Ectodermal cell (in vitro differentiated cells): ENCODE data around the gene IL9R.
"Not testable (repeated sequence)": the region's sequence is repeated elsewhere in the genome, so short reads cannot be mapped to it uniquely, and the experiment has no call there.

Experiments
- H3K27ac ChIP-seq: 2 replicates; pipeline ENCODE4 v1.7.0; 2013; ENCODE audit warnings: mild to moderate bottlenecking, low read depth, low read length; ENCODE audit not compliant: insufficient read depth, poor library complexity, severe bottlenecking
- H3K27me3 ChIP-seq: 2 replicates; pipeline ENCODE4 v1.7.0; 2013; ENCODE audit warnings: mild to moderate bottlenecking, low read length; ENCODE audit not compliant: insufficient read depth, control insufficient read depth, poor library complexity, severe bottlenecking
- H3K36me3 ChIP-seq: one replicate; pipeline ENCODE4 v1.7.0; 2013; ENCODE audit warnings: low read length; ENCODE audit not compliant: control insufficient read depth, insufficient read depth
- H3K4me1 ChIP-seq: one replicate; pipeline ENCODE4 v1.7.0; 2013; ENCODE audit warnings: low read length; ENCODE audit not compliant: control insufficient read depth, insufficient read depth
- H3K4me3 ChIP-seq: 2 replicates; pipeline ENCODE4 v1.7.0; 2013; ENCODE audit warnings: low read depth, low read length, control low read depth; ENCODE audit not compliant: insufficient read depth
- H3K9me3 ChIP-seq: 2 replicates; pipeline ENCODE4 v1.7.0; 2013; ENCODE audit warnings: mild to moderate bottlenecking, low read length, moderate library complexity; ENCODE audit not compliant: control insufficient read depth
- WGBS, 2 experiments: methylation state at CpG; one replicate each; pipeline ENCODE4 v1.1.7; 2013; ENCODE audit warnings: missing lambda C conversion rate in 2 of 2; 5-methylcytosine and 5-hydroxymethylcytosine counted together

IL9R gene

DNA sequence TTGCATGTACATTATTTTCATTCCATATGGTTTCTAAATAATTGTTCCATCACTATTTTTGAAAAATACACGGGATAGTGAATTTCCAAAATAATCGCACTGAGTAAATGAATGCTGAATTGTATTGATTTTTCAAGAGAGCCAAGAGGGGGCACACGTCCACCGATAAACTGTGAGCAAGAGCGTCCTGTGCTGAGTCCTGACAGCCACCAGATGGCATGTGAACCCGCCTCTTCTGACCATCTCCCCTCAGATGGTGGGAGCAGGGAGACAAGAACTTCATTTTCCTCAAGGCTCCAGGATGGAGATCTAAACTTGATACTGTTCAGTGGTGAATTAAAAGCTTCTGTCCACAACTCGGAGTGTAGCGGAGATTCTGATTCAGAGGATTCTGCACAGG lies 30.6 kb upstream of the IL9R start:
- no peak overlapping the region for H3K4me3 ChIP-seq
- 56% methylated on average over 8 of the region's 8 CpGs for WGBS, 2 experiments

DNA sequence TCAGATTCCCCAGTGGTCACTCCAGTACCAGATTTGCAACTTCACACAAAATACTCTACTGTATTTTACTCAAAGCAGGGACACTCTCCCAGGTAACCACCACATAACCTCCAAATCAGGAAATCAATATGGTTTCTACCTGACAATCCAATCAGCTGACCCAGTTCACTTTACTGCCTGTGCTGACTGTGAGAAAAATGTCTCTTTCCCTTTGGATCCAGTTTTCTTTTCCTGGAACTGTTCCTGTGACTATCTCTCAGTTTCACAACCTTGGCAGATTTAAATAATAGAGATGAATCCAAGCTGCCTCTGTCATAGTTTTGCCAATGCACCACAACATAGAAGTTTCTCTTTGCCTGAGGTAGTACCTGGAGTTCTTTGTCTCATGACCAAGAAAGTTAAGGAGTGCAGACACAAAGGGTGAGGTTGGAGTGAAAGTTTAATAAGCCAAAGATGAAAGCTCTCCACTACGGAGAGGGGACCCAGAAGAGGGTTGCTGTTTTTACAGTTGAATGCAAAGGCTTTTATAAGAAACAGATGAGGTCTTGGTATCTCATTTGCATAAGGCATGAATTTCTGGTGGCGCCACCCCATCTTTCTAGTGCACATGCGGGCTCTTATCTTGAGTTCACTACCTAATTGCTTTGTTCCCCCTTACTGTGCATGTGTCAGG lies 29.7 kb upstream of the IL9R start:
- H3K27ac ChIP-seq, result no peak overlapping the region
- no peaks in the 10 kb centered on the region for H3K27me3 ChIP-seq
- H3K4me1 ChIP-seq, result no peaks in the 10 kb centered on the region
- H3K36me3 ChIP-seq, result no peaks in the 10 kb centered on the region
- no peak overlapping the region for H3K4me3 ChIP-seq
- WGBS, 2 experiments, result 79 to 87% methylated on average over 3 of the region's 3 CpGs
- H3K9me3 ChIP-seq, result peaks cover 3% of the 10 kb centered on the region

More for the DNA sequence above, 30.6 kb upstream of the IL9R start:
- no peaks in the 10 kb centered on the region for H3K36me3 ChIP-seq
- H3K27ac ChIP-seq, result no peak overlapping the region
- H3K27me3 ChIP-seq, result no peaks in the 10 kb centered on the region
- H3K9me3 ChIP-seq, result peaks cover 3% of the 10 kb centered on the region
- H3K4me1 ChIP-seq, result no peaks in the 10 kb centered on the region

DNA sequence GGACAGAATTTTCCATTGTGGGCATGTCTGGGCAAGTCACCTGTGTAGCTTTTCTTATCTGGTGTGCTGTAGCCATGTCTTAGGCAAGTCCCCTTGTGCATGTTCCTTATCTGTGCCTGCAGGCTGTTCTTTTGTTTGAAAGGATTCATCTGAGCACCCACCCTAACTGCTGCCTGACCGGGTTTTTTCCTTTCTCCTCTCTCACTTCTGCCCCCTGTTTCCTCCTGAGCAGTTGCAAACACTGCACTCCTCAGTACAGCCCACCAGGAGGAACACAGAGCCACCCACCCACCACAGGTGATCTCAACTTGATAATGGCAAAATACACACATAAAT lies 29.2 kb upstream of the IL9R start:
- H3K9me3 ChIP-seq, result peaks cover 3% of the 10 kb centered on the region
- no peaks in the 10 kb centered on the region for H3K36me3 ChIP-seq
- no peak overlapping the region for H3K4me3 ChIP-seq
- 79 to 85% methylated on average over 1 of the region's 1 CpG for WGBS, 2 experiments
- H3K27me3 ChIP-seq, result no peaks in the 10 kb centered on the region
- H3K4me1 ChIP-seq, result no peaks in the 10 kb centered on the region
- H3K27ac ChIP-seq, result no peak overlapping the region

- WGBS, 2 experiments, result 50 to 58% methylated on average over 5 of the region's 5 CpGs
- no peaks in the 10 kb centered on the region for H3K4me1 ChIP-seq
- no peak overlapping the region for H3K4me3 ChIP-seq
- no peaks in the 10 kb centered on the region for H3K36me3 ChIP-seq
- H3K27ac ChIP-seq, result no peak overlapping the region
- no peaks in the 10 kb centered on the region for H3K27me3 ChIP-seq
- peaks cover 3% of the 10 kb centered on the region for H3K9me3 ChIP-seq
These were observed 28.7 kb upstream of the IL9R start for GRCh38 chrX:155968791-155969190.

DNA sequence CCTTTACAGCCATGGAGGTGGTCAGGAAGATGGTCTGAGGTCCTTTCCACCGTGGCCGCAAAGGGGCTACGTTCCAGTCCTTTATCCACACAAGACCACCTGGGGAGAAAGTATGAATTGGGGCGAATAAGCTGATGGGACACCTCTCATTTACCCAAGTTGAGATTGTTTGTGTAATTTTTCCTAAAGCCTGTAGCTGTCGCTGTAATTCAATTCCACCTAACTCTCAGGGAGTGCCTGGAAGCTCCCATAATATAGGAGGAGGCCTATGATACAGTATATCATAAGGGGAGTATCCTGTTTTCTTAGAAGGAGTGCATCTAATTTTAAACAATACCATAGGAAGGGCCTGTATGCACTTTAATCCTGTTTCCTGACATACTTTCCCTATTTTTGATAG lies 25.8 kb upstream of the IL9R start:
- not testable (repeated sequence) for H3K27me3 ChIP-seq, H3K36me3 ChIP-seq, H3K4me3 ChIP-seq, H3K4me1 ChIP-seq, H3K27ac ChIP-seq, H3K9me3 ChIP-seq
- 67% methylated on average over 5 of the region's 5 CpGs; no CpG with 5 or more reads in 1 of the 2 experiments for WGBS, 2 experiments

DNA sequence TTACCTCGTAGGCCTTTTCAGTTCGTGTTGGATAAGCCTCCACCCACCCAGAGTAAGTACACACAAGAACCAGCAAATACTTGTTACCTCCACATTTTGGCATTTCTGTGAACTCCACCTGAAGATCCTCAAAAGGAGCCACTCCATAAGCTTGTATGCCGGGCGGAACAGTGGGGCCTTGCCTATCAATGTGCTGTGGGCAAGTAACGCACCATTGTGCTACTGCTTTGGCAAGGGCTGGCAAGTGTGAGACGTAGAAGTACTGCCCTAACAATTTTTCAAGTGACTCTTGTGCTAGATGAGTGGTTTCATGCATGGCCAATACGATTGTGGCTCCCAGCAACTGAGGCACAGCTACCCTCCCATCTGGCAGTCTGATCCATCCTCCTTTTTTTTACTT lies 25.3 kb upstream of the IL9R start:
- H3K36me3 ChIP-seq, H3K4me1 ChIP-seq, H3K27me3 ChIP-seq, H3K4me3 ChIP-seq, H3K27ac ChIP-seq, H3K9me3 ChIP-seq: not testable (repeated sequence)
- 82 to 83% methylated on average over 5 to 6 of the region's 7 CpGs for WGBS, 2 experiments

GRCh38 chrX:155983326-155983725 lies 14.2 kb upstream of the IL9R start:
- WGBS, 2 experiments, result 73 to 85% methylated on average over 2 of the region's 2 CpGs
- H3K27me3 ChIP-seq, result no peaks in the 10 kb centered on the region
- H3K27ac ChIP-seq, result no peak overlapping the region
- no peaks in the 10 kb centered on the region for H3K36me3 ChIP-seq
- no peaks in the 10 kb centered on the region for H3K4me1 ChIP-seq
- no peak overlapping the region for H3K4me3 ChIP-seq
- peaks cover 5% of the 10 kb centered on the region for H3K9me3 ChIP-seq

GRCh38 chrX:155985208-155985607 lies 12.3 kb upstream of the IL9R start:
- H3K4me1 ChIP-seq, result no peaks in the 10 kb centered on the region
- no peak overlapping the region for H3K27ac ChIP-seq
- no peaks in the 10 kb centered on the region for H3K27me3 ChIP-seq
- H3K4me3 ChIP-seq, result no peak overlapping the region
- 64 to 70% methylated on average over 2 of the region's 2 CpGs for WGBS, 2 experiments
- H3K9me3 ChIP-seq, result peaks cover 4% of the 10 kb centered on the region
- H3K36me3 ChIP-seq, result no peaks in the 10 kb centered on the region

DNA sequence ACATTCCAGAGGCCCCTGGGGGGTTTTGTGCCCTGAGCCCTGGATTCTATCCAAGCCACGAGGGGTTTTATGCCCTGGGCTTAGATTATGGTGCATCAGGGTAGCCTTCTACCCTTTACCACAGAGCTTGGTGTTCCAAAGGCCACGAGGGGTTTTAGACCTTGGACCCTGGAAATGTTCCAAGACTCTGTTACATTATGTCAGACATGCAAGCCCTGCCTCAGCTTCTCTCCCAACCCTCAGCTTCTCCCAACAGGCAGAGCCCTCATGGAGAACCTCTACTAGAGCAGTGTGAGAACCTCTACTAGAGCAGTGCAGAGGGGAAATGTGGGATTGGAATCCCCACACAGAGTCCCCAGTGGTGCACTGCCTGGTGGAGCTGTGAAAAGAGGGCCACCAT lies 10.5 kb upstream of the IL9R start:
- not testable (repeated sequence) for H3K9me3 ChIP-seq, H3K4me1 ChIP-seq, H3K27ac ChIP-seq, H3K4me3 ChIP-seq, H3K27me3 ChIP-seq, H3K36me3 ChIP-seq
- 47 to 50% methylated on average over 2 of the region's 2 CpGs for WGBS, 2 experiments

- WGBS, 2 experiments, result 68% methylated on average over 4 of the region's 4 CpGs
- H3K9me3 ChIP-seq, result peaks cover 8% of the 10 kb centered on the region
- no peak overlapping the region for H3K4me3 ChIP-seq
- H3K36me3 ChIP-seq, result no peaks in the 10 kb centered on the region
- no peak overlapping the region for H3K27ac ChIP-seq
- H3K27me3 ChIP-seq, result no peaks in the 10 kb centered on the region
- no peaks in the 10 kb centered on the region for H3K4me1 ChIP-seq
These were observed 8.6 kb upstream of the IL9R start for GRCh38 chrX:155988859-155989258.

- H3K4me3 ChIP-seq, result no peak overlapping the region
- WGBS, 2 experiments, result 83 to 88% methylated on average over 1 of the region's 2 CpGs
- no peaks in the 10 kb centered on the region for H3K4me1 ChIP-seq
- H3K27ac ChIP-seq, result no peak overlapping the region
- no peaks in the 10 kb centered on the region for H3K36me3 ChIP-seq
- H3K9me3 ChIP-seq, result peaks cover 5% of the 10 kb centered on the region
- H3K27me3 ChIP-seq, result no peaks in the 10 kb centered on the region
These were observed 4.1 kb upstream of the IL9R start for GRCh38 chrX:155993421-155993820.
